Measurements from ENCODE around the gene CCDC196. TPM values are rescaled to one million over a fixed set of nuclear protein-coding genes. Genes with fewer than 3 reads are reported as not detected.
"Not testable (repeated sequence)": the region's sequence is repeated elsewhere in the genome, so short reads cannot be mapped to it uniquely, and the experiment has no call there.

CCDC196 gene
- total and polyA plus RNA-seq, 5 experiments from 2014 or later = not detected

GRCh38 chr14:66540038-66540437, 53.9 kb downstream of the CCDC196 start:
- peaks cover 0 to 2% (median 0%) of the 10 kb centered on the region in 3 donors for H3K36me3 Mint-ChIP-seq
- no peaks in the 10 kb centered on the region for H3K9me3 Mint-ChIP-seq
- ATAC-seq (no peak), DNase-seq (no peak)
- H3K4me1 Mint-ChIP-seq = peaks cover 8 to 25% (median 14%) of the 10 kb centered on the region in 4 donors
- POLR2A ChIA-PET = no interaction called here
- no peaks in the 10 kb centered on the region for H3K27me3 Mint-ChIP-seq
- no peak overlapping the region for H3K27ac Mint-ChIP-seq
- H3K4me3 Mint-ChIP-seq = no peak overlapping the region

GRCh38 chr14:66541627-66542026, 55.5 kb downstream of the CCDC196 start:
- POLR2A ChIA-PET = no interaction called here
- DNase-seq = no peak
- Mint-ChIP-seq H3K27me3 (no peaks in the 10 kb centered on the region), H3K4me3 (no peak overlapping the region), H3K36me3 (peaks cover 0 to 2% (median 0%) of the 10 kb centered on the region in 3 donors), H3K4me1 (peaks cover 6 to 23% (median 12%) of the 10 kb centered on the region in 4 donors), H3K9me3 (peaks cover 0 to under 1% (median 0%) of the 10 kb centered on the region in 9 donors), H3K27ac (no peak overlapping the region)
- ATAC-seq = no peak

GRCh38 chr14:66543996-66544395, 57.8 kb downstream of the CCDC196 start:
- POLR2A ChIA-PET = no interaction called here
- Mint-ChIP-seq H3K4me1 (peaks cover 3 to 7% (median 5%) of the 10 kb centered on the region in 4 donors), H3K27ac (no peak overlapping the region), H3K9me3 (peaks cover 0 to 5% (median 0%) of the 10 kb centered on the region in 9 donors), H3K27me3 (no peaks in the 10 kb centered on the region), H3K4me3 (no peak overlapping the region), H3K36me3 (peaks cover 0 to 7% (median 0%) of the 10 kb centered on the region in 3 donors)
- DNase-seq = no peak
- ATAC-seq = no peak

DNA sequence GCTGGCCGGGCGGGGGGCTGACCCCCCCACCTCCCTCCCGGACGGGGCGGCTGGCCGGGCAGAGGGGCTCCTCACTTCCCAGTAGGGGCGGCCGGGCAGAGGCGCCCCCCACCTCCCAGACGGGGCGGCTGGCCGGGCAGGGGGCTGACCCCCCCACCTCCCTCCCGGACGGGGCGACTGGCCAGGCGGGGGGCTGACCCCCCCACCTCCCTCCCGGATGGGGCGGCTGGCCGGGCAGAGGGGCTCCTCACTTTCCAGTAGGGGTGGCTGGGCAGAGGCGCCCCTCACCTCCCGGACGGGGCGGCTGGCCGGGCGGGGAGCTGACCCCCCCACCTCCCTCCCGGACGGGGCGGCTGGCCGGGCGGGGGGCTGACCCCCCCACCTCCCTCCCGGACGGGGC, 59.0 kb downstream of the CCDC196 start:
- H3K9me3 Mint-ChIP-seq, ATAC-seq, H3K27me3 Mint-ChIP-seq, H3K27ac Mint-ChIP-seq, POLR2A ChIA-PET, H3K36me3 Mint-ChIP-seq, H3K4me3 Mint-ChIP-seq, DNase-seq, H3K4me1 Mint-ChIP-seq: not testable (repeated sequence)

DNA sequence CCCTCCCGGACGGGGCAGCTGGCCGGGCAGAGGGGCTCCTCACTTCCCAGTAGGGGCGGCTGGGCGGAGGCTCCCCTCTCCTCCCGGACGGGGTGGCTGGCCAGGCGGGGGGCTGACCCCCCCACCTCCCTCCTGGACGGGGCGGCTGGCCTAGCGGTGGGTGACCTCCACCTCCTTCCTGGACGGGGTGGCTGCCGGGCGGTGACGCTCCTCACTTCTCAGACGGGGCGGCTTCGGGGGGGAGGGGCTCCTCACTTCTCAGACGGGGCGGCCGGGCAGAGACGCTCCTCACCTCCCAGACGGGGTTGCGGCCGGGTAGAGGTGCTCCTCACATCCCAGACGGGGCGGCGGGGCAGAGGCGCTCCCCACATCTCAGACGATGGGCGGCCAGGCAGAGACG, 59.6 kb downstream of the CCDC196 start:
- H3K9me3 Mint-ChIP-seq, H3K4me3 Mint-ChIP-seq, ATAC-seq, H3K36me3 Mint-ChIP-seq, H3K27ac Mint-ChIP-seq, DNase-seq, H3K27me3 Mint-ChIP-seq, H3K4me1 Mint-ChIP-seq, POLR2A ChIA-PET: not testable (repeated sequence)

Other genes starting within 250 kb of the CCDC196 start
- gene GPHN, start 21.8 kb downstream of the CCDC196 start, total RNA-seq = 10 to 100 TPM; 11.5 to 12.1 TPM
- 1 to 10 TPM; 2.9 to 4.2 (median 4.0) TPM for gene GPHN, start 21.8 kb downstream of the CCDC196 start, polyA plus RNA-seq

All from naive thymus-derived CD8-positive, alpha-beta T cell (primary cell).